Umbilical cord (tissue), 2 donors: ENCODE results near the gene ZNF236. TPM values are rescaled to one million over a fixed set of nuclear protein-coding genes. Genes with fewer than 3 reads are reported as not detected.

Experiments used
- DNase-seq: peaks from one replicate; pipeline ENCODE4 v3.0.0-alpha.2; 2015; ENCODE audit warnings: low spot score
- total RNA-seq: library from RNA; depleted of rRNA; stranded (reverse); fragments of >200 nt; gene quantifications from one replicate; pipeline ENCODE4 v1.2.3, GENCODE V29; 2014; ENCODE audit warnings: low replicate concordance; ENCODE audit not compliant: insufficient read depth

The ZNF236 gene
- total RNA-seq, 1 donor from 2014 or later = 34.2 TPM

- DNase-seq = no peak
These were observed 942 bp upstream of the ZNF236 start for GRCh38 chr18:76821356-76821874.

GRCh38 chr18:76821875-76822505 lies 367 bp upstream of the ZNF236 start:
- DNase-seq = peak; percentile 65

GRCh38 chr18:76823161-76823538 lies 793 bp downstream of the ZNF236 start:
- no peak for DNase-seq

- no peak for DNase-seq
These were observed 1.2 kb downstream of the ZNF236 start for GRCh38 chr18:76823587-76824011.

- DNase-seq = no peak
These were observed 1.9 kb downstream of the ZNF236 start for GRCh38 chr18:76824145-76824676.

- DNase-seq = no peak
These were observed 2.4 kb downstream of the ZNF236 start for GRCh38 chr18:76824754-76825153.

GRCh38 chr18:76827205-76828200 lies 5.1 kb downstream of the ZNF236 start:
- no peak for DNase-seq

- no peak for DNase-seq
These were observed 12.0 kb downstream of the ZNF236 start for GRCh38 chr18:76834379-76834778.

- DNase-seq = no peak
These were observed 13.0 kb downstream of the ZNF236 start for GRCh38 chr18:76835380-76835779.

- no peak for DNase-seq
These were observed 14.7 kb downstream of the ZNF236 start for GRCh38 chr18:76837071-76837470.

GRCh38 chr18:76838182-76838581 lies 15.8 kb downstream of the ZNF236 start:
- peak; percentile 50 for DNase-seq

- DNase-seq = no peak
These were observed 16.9 kb downstream of the ZNF236 start for GRCh38 chr18:76839086-76839794.

GRCh38 chr18:76842837-76843530 lies 20.6 kb downstream of the ZNF236 start:
- DNase-seq = no peak

- DNase-seq = no peak
These were observed 21.8 kb downstream of the ZNF236 start for GRCh38 chr18:76844144-76844543.

- DNase-seq = no peak
These were observed 22.6 kb downstream of the ZNF236 start for GRCh38 chr18:76844742-76845477.

GRCh38 chr18:76846217-76846616 lies 23.9 kb downstream of the ZNF236 start:
- no peak for DNase-seq

GRCh38 chr18:76847916-76848315 lies 25.6 kb downstream of the ZNF236 start:
- no peak for DNase-seq

GRCh38 chr18:76850112-76850511 lies 27.8 kb downstream of the ZNF236 start:
- no peak for DNase-seq

- no peak for DNase-seq
These were observed 33.2 kb downstream of the ZNF236 start for GRCh38 chr18:76855594-76855993.

- DNase-seq = no peak
These were observed 35.1 kb downstream of the ZNF236 start for GRCh38 chr18:76857476-76857875.
